Spleen (tissue), 7 donors: Measurements from ENCODE around the gene STKLD1.

Experiments
- POLR2A ChIP-seq, 3 donors: fragments of 450-650 bp; IDR thresholded peaks; one replicate each; pipeline ENCODE4 v1.5.1; 2017; ENCODE audit warnings: antibody characterized with exemption in 3 of 3, mild to moderate bottlenecking in 1 of 3
- TF ChIP-seq, protein P1 (sequence below), 11 experiments: fragments of 200-600 bp in 7 of 11; fragments of 450-650 bp in 4 of 11; sonication (generic) in 4 of 11; IDR thresholded peaks in 8 of 11; conservative IDR thresholded peaks in 3 of 11; 1 replicate in 7 of 11; 2 replicates in 4 of 11; pipeline versions ENCODE4 v1.4.0 to v1.8.0; 2016 to 2021; ENCODE audit warnings: antibody characterized with exemption in 11 of 11, inconsistent platforms in 4 of 11, mild to moderate bottlenecking in 1 of 11
- donor health status: DM: no; HTN: no; CAD: no; lungs with moderate emphysema.
- donor health status: DM: no; HTN: no; CAD: no.
- donor health status: DM: no; HTN: no; CAD: no.

DNA sequence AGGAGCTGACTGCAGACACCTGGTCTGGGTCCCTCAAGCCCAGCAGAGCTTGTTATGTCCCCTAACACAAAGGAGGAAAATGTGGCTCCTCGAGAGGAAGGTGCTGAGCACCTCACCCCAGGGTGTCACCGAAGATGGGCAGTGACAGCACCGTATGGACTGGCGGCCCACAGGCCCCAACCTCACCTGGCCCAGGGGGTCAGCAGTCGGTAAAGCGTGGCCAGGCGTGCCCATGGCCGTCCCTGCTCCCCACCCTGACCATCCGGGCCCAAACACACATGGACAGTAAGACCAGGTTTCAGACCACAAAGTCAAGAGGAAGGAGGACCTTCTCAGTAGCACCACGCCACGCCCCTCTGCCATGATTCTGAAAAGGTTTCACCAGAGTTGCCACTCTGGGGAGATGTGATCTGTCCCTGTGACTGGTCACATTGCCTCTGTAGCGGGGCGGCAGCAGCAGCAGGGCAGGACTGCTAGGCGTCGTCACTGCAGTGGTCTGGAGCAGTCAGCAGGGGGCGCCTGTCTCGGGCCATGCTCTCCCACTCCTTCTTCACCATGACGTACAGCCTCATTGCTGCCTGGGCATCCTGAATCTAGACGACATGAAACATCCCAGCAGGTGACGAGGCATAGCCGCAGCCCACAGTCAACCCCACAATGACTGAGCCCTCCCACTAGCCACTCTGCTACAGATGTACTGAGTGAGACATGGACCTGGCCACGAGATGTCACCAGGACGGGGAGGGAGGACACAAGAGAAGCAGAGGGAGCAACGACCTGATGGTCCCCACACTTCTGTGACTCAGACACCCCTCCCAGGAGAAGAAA, 30.5 kb downstream of the STKLD1 start:
- TF ChIP-seq, protein P1, sequence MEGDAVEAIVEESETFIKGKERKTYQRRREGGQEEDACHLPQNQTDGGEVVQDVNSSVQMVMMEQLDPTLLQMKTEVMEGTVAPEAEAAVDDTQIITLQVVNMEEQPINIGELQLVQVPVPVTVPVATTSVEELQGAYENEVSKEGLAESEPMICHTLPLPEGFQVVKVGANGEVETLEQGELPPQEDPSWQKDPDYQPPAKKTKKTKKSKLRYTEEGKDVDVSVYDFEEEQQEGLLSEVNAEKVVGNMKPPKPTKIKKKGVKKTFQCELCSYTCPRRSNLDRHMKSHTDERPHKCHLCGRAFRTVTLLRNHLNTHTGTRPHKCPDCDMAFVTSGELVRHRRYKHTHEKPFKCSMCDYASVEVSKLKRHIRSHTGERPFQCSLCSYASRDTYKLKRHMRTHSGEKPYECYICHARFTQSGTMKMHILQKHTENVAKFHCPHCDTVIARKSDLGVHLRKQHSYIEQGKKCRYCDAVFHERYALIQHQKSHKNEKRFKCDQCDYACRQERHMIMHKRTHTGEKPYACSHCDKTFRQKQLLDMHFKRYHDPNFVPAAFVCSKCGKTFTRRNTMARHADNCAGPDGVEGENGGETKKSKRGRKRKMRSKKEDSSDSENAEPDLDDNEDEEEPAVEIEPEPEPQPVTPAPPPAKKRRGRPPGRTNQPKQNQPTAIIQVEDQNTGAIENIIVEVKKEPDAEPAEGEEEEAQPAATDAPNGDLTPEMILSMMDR (IDR thresholded peaks at IDR 0.05 in 8 of 11, conservative IDR thresholded peaks at IDR 0.05 in 3 of 11): peak; percentile 82 to 96 (median 92)
- no peak for TF ChIP-seq POLR2A (IDR thresholded peaks at IDR 0.05)
